T-helper 17 cell (primary cell): ENCODE results near the gene PLXNA2. TPM values are rescaled to one million over a fixed set of nuclear protein-coding genes. Genes with fewer than 3 reads are reported as not detected.

ENCODE experiments used
- ATAC-seq: fragments of 150-1000 bp; cut with Tn5 transposase; 2 replicates; pipeline ENCODE4 v1.10.0; 2021; ENCODE audit warnings: mild to moderate bottlenecking, moderate library complexity
- DNase-seq, 3 donors: peaks; one replicate each; pipeline versions ENCODE4 v3.0.0 to v3.0.0-alpha.2; 2020 to 2021
- H3K9me3 ChIP-seq: one replicate; pipeline ENCODE4 v1.7.0; 2013; ENCODE audit warnings: low read length, mild to moderate bottlenecking; ENCODE audit not compliant: control insufficient read depth, poor library complexity, severe bottlenecking
- H3K27ac Mint-ChIP-seq: one replicate; pipeline ENCODE4 v1.8.0; 2022; ENCODE audit warnings: mild to moderate bottlenecking, moderate library complexity, mixed read lengths
- H3K27me3 Mint-ChIP-seq: one replicate; pipeline ENCODE4 v1.8.0; 2022; ENCODE audit warnings: mixed read lengths
- H3K36me3 Mint-ChIP-seq: one replicate; pipeline ENCODE4 v1.8.0; 2022; ENCODE audit warnings: low read depth, mixed read lengths
- H3K4me1 Mint-ChIP-seq: one replicate; pipeline ENCODE4 v1.8.0; 2022; ENCODE audit warnings: mild to moderate bottlenecking, mixed read lengths
- H3K4me3 Mint-ChIP-seq: one replicate; pipeline ENCODE4 v1.8.0; 2022; ENCODE audit warnings: mild to moderate bottlenecking, moderate library complexity, mixed read lengths
- total RNA-seq, 4 donors: library from RNA in 2 of 4; stranded (reverse) in 2 of 4; gene quantifications; one replicate each; pipeline ENCODE4 v1.2.3 and lab custom pipeline; 2022 to 2026

PLXNA2 gene
- total RNA-seq, 2 donors from 2014 or later: 1.0 to 2.2 TPM

- no peak overlapping the region for H3K27ac Mint-ChIP-seq
Measured at GRCh38 chr1:208112401-208112800, 131.8 kb downstream of the PLXNA2 start.

GRCh38 chr1:208111646-208112190 is 132.5 kb downstream of the PLXNA2 start:
- Mint-ChIP-seq H3K4me3 (no peak overlapping the region), H3K27me3 (peaks cover 32% of the 10 kb centered on the region), H3K4me1 (peaks cover 6% of the 10 kb centered on the region), H3K36me3 (no peaks in the 10 kb centered on the region), H3K27ac (no peak overlapping the region)
- ATAC-seq (no peak), DNase-seq (no peak)
- no peaks in the 10 kb centered on the region for H3K9me3 ChIP-seq

More at GRCh38 chr1:208112401-208112800, 131.8 kb downstream of the PLXNA2 start:
- H3K9me3 ChIP-seq: no peaks in the 10 kb centered on the region
- H3K4me1 Mint-ChIP-seq: peaks cover 6% of the 10 kb centered on the region
- H3K36me3 Mint-ChIP-seq: no peaks in the 10 kb centered on the region
- no peak overlapping the region for H3K4me3 Mint-ChIP-seq
- DNase-seq (no peak), ATAC-seq (no peak)
- H3K27me3 Mint-ChIP-seq: peaks cover 39% of the 10 kb centered on the region

- Mint-ChIP-seq H3K27me3 (peaks cover 36% of the 10 kb centered on the region), H3K4me3 (no peak overlapping the region), H3K27ac (no peak overlapping the region), H3K4me1 (peaks cover 6% of the 10 kb centered on the region), H3K36me3 (no peaks in the 10 kb centered on the region)
- no peak for ATAC-seq
- no peaks in the 10 kb centered on the region for H3K9me3 ChIP-seq
- DNase-seq: no peak
Measured at GRCh38 chr1:208110296-208110695, 133.9 kb downstream of the PLXNA2 start.

- DNase-seq: no peak
- Mint-ChIP-seq H3K27me3 (peaks cover 42% of the 10 kb centered on the region), H3K4me3 (no peak overlapping the region), H3K27ac (no peak overlapping the region), H3K36me3 (no peaks in the 10 kb centered on the region), H3K4me1 (peaks cover 6% of the 10 kb centered on the region)
- ATAC-seq: no peak
- H3K9me3 ChIP-seq: no peaks in the 10 kb centered on the region
Measured at GRCh38 chr1:208108646-208109330, 135.4 kb downstream of the PLXNA2 start.

- no peaks in the 10 kb centered on the region for H3K9me3 ChIP-seq
- Mint-ChIP-seq H3K36me3 (no peaks in the 10 kb centered on the region), H3K4me3 (no peak overlapping the region), H3K4me1 (peaks cover 3% of the 10 kb centered on the region), H3K27me3 (peaks cover 43% of the 10 kb centered on the region), H3K27ac (no peak overlapping the region)
- ATAC-seq (no peak), DNase-seq (no peak)
Measured at GRCh38 chr1:208108213-208108608, 136.0 kb downstream of the PLXNA2 start.

- Mint-ChIP-seq H3K4me1 (peaks cover 3% of the 10 kb centered on the region), H3K27me3 (peaks cover 46% of the 10 kb centered on the region), H3K36me3 (no peaks in the 10 kb centered on the region), H3K4me3 (no peak overlapping the region), H3K27ac (no peak overlapping the region)
- no peaks in the 10 kb centered on the region for H3K9me3 ChIP-seq
- DNase-seq (no peak), ATAC-seq (no peak)
Measured at GRCh38 chr1:208107425-208108212, 136.6 kb downstream of the PLXNA2 start.

- Mint-ChIP-seq H3K4me1 (peaks cover 3% of the 10 kb centered on the region), H3K27ac (no peak overlapping the region), H3K36me3 (no peaks in the 10 kb centered on the region), H3K27me3 (peaks cover 48% of the 10 kb centered on the region), H3K4me3 (no peak overlapping the region)
- H3K9me3 ChIP-seq: no peaks in the 10 kb centered on the region
- DNase-seq (no peak), ATAC-seq (no peak)
Measured at GRCh38 chr1:208106218-208106617, 138.0 kb downstream of the PLXNA2 start.

GRCh38 chr1:208105756-208106155 is 138.4 kb downstream of the PLXNA2 start:
- Mint-ChIP-seq H3K36me3 (no peaks in the 10 kb centered on the region), H3K27me3 (peaks cover 52% of the 10 kb centered on the region)

GRCh38 chr1:208103597-208104513 is 140.3 kb downstream of the PLXNA2 start:
- no peak overlapping the region for H3K4me3 Mint-ChIP-seq
- no peaks in the 10 kb centered on the region for H3K4me1 Mint-ChIP-seq
- DNase-seq: no peak
- no peak overlapping the region for H3K27ac Mint-ChIP-seq
- no peak for ATAC-seq
- H3K36me3 Mint-ChIP-seq: no peaks in the 10 kb centered on the region
- no peaks in the 10 kb centered on the region for H3K9me3 ChIP-seq
- peaks cover 43% of the 10 kb centered on the region for H3K27me3 Mint-ChIP-seq

More at GRCh38 chr1:208105756-208106155, 138.4 kb downstream of the PLXNA2 start:
- no peaks in the 10 kb centered on the region for H3K9me3 ChIP-seq
- no peak overlapping the region for H3K27ac Mint-ChIP-seq
- peaks cover 3% of the 10 kb centered on the region for H3K4me1 Mint-ChIP-seq
- no peak overlapping the region for H3K4me3 Mint-ChIP-seq
- ATAC-seq (no peak), DNase-seq (no peak)

- Mint-ChIP-seq H3K27ac (no peak overlapping the region), H3K4me1 (no peaks in the 10 kb centered on the region), H3K4me3 (no peak overlapping the region), H3K36me3 (no peaks in the 10 kb centered on the region), H3K27me3 (peaks cover 41% of the 10 kb centered on the region)
- ATAC-seq (no peak), DNase-seq (no peak)
- H3K9me3 ChIP-seq: no peaks in the 10 kb centered on the region
Measured at GRCh38 chr1:208101661-208102431, 142.3 kb downstream of the PLXNA2 start.

- DNase-seq: no peak
- H3K4me3 Mint-ChIP-seq: no peak overlapping the region
- no peaks in the 10 kb centered on the region for H3K4me1 Mint-ChIP-seq
- H3K27ac Mint-ChIP-seq: peak overlapping the region; percentile 34
- H3K9me3 ChIP-seq: no peaks in the 10 kb centered on the region
- no peak for ATAC-seq
- H3K27me3 Mint-ChIP-seq: peaks cover 37% of the 10 kb centered on the region
- H3K36me3 Mint-ChIP-seq: no peaks in the 10 kb centered on the region
Measured at GRCh38 chr1:208100906-208101305, 143.3 kb downstream of the PLXNA2 start.

GRCh38 chr1:208100106-208100505 is 144.1 kb downstream of the PLXNA2 start:
- Mint-ChIP-seq H3K4me1 (no peaks in the 10 kb centered on the region), H3K36me3 (no peaks in the 10 kb centered on the region), H3K27ac (no peak overlapping the region), H3K4me3 (no peak overlapping the region), H3K27me3 (peaks cover 36% of the 10 kb centered on the region)
- H3K9me3 ChIP-seq: no peaks in the 10 kb centered on the region
- no peak for DNase-seq
- ATAC-seq: no peak
